K562 (cell line): ENCODE data around the gene PPP1R37. TPM values are rescaled to one million over a fixed set of nuclear protein-coding genes. Genes with fewer than 3 reads are reported as not detected.
A peak's percentile ranks its signal among the peaks of the same experiment; 100 is the strongest.

ENCODE experiments used
- HIVEP1 ChIP-seq: fragments of 250-450 bp; sonication (Bioruptor Pico); IDR thresholded peaks from 2 replicates; pipeline ENCODE4 v1.4.0; 2020; ENCODE audit warnings: mild to moderate bottlenecking
- KLF16 ChIP-seq: IDR thresholded peaks from 2 replicates; pipeline ENCODE4 v1.6.1; 2016; ENCODE audit warnings: antibody characterized with exemption
- LARP7 ChIP-seq: fragments of 450-650 bp; IDR thresholded peaks from 2 replicates; pipeline ENCODE4 v1.6.1; 2016
- MYC ChIP-seq, 2 experiments: fragments of 250-450 bp in 1 of 2; sonication (Bioruptor Pico) in 1 of 2; IDR thresholded peaks; 2 replicates each; pipeline versions ENCODE4 v1.5.1 to v1.6.1; 2012 to 2021; ENCODE audit warnings: low read depth in 2 of 2, borderline replicate concordance in 1 of 2, improper control_type of control experiment in 1 of 2, low read length in 1 of 2, mild to moderate bottlenecking in 1 of 2, moderate library complexity in 1 of 2
- PCBP2 ChIP-seq: fragments of 200-400 bp; formaldehyde crosslinking; IDR thresholded peaks from 2 replicates; pipeline ENCODE4 v1.6.1; 2018; ENCODE audit warnings: low read length, low read depth, mild to moderate bottlenecking, moderate library complexity; ENCODE audit not compliant: poor library complexity, severe bottlenecking
- RFX1 ChIP-seq: fragments of 450-650 bp; IDR thresholded peaks from 2 replicates; pipeline ENCODE4 v1.6.1; 2016; ENCODE audit warnings: mild to moderate bottlenecking, moderate library complexity
- VEZF1 ChIP-seq: fragments of 200-800 bp; sonication (Bioruptor generic); IDR thresholded peaks from 2 replicates; pipeline ENCODE4 v1.6.1; 2017; ENCODE audit warnings: missing genetic modification characterization, missing compliant biosample characterization
- ZBTB7A ChIP-seq: IDR thresholded peaks from 2 replicates; pipeline ENCODE4 v1.6.1; 2011; ENCODE audit warnings: low read depth, mild to moderate bottlenecking, low read length, moderate library complexity, borderline replicate concordance; ENCODE audit not compliant: control insufficient read depth
- ZNF79 ChIP-seq: fragments of 250-450 bp; sonication (Bioruptor Pico); IDR thresholded peaks from 2 replicates; pipeline ENCODE4 v1.4.0; 2020; ENCODE audit warnings: low read depth, mild to moderate bottlenecking, moderate library complexity
- polyA plus RNA-seq, 8 experiments: library from polyadenylated mRNA; depleted of rRNA in 4 of 8; stranded (reverse) in 5 of 8; unstranded in 3 of 8; fragments of >200 nt; fragmentation: Nextera tagmentation in 2 of 8; fragmentation: Illumina TruSeq in 1 of 8; extraction: Ambion mirVana in 2 of 8; extraction: Trizol in 1 of 8; gene quantifications; 2 replicates each; pipeline versions ENCODE4 v1.2.1 to v1.2.3, GENCODE V29; 2011 to 2014; ENCODE audit warnings: inconsistent platforms in 1 of 8, missing spikeins in 1 of 8
- total RNA-seq, 7 experiments: library from RNA; depleted of rRNA in 6 of 7; stranded (reverse); fragments of >200 nt in 6 of 7; fragmentation: Illumina TruSeq in 2 of 7; extraction: Trizol in 2 of 7; gene quantifications; 2 replicates each; pipeline versions ENCODE4 v1.2.1 to v1.2.3, GENCODE V29; 2011 to 2021; ENCODE audit warnings: low replicate concordance in 1 of 7
- TF ChIP-seq, protein P1 (sequence below): sonication (generic); formaldehyde crosslinking; IDR thresholded peaks from 2 replicates; pipeline ENCODE4 v1.8.0; 2023; ENCODE audit warnings: mild to moderate bottlenecking, missing genetic modification reagents
- TF ChIP-seq, protein P2 (sequence below): fragments of 250-450 bp; sonication (Bioruptor Pico); IDR thresholded peaks from 2 replicates; pipeline ENCODE4 v1.8.0; 2022; ENCODE audit warnings: moderate library complexity, mild to moderate bottlenecking, inconsistent platforms

The PPP1R37 gene
- total and polyA plus RNA-seq, 9 of the 15 experiments (the other 6 are each of a cell fraction or from before 2014, with no cell fraction given) = 0.04 to 20.3 (median 7.3) TPM

DNA sequence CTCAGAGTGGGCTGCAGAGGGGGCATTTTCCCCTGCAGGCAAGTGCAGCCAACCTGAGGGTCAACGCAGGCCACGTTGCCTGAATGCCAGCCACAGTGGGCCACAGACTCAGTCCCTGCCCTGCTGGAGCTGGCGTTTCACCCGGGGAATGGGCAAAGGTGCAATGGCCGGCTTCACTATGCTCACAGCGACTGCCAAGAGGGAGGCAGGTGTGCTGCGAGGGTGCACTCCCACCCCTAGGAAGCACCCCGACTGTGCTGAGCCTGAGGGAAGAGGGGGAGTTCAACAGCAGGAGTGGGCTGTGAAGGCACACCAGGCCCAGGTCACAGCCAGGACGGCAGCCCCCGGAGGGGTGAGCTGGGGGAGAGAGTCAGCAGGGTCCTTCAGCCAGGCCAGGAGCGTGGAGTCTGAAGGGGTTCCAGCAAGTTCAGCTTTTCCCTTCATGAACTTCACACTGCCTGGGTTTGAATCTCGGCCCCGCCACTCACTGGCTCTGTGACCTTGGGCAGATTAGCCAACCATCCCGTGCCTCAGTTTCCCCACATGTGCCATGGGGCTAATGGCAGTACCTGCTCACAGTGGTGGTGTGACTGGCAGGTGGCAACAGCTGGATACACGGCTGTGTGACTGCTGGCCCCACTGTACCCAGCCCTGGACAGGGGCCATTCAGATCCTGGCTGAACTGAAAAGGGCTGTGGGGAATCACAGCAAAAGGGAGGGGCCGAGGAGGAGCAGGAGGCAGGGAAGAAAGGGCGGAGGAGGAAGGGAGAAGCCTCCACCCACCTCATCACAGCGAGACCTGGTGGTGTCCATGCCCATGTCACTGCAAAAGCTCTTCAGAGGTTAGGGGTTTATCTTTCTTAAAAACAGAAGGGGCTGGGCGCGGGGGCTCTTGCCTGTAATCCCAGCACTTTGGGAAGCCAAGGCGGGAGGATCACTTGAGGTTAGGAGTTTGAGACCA is 77.4 kb downstream of the PPP1R37 start (continued):
- TF ChIP-seq, protein P1, sequence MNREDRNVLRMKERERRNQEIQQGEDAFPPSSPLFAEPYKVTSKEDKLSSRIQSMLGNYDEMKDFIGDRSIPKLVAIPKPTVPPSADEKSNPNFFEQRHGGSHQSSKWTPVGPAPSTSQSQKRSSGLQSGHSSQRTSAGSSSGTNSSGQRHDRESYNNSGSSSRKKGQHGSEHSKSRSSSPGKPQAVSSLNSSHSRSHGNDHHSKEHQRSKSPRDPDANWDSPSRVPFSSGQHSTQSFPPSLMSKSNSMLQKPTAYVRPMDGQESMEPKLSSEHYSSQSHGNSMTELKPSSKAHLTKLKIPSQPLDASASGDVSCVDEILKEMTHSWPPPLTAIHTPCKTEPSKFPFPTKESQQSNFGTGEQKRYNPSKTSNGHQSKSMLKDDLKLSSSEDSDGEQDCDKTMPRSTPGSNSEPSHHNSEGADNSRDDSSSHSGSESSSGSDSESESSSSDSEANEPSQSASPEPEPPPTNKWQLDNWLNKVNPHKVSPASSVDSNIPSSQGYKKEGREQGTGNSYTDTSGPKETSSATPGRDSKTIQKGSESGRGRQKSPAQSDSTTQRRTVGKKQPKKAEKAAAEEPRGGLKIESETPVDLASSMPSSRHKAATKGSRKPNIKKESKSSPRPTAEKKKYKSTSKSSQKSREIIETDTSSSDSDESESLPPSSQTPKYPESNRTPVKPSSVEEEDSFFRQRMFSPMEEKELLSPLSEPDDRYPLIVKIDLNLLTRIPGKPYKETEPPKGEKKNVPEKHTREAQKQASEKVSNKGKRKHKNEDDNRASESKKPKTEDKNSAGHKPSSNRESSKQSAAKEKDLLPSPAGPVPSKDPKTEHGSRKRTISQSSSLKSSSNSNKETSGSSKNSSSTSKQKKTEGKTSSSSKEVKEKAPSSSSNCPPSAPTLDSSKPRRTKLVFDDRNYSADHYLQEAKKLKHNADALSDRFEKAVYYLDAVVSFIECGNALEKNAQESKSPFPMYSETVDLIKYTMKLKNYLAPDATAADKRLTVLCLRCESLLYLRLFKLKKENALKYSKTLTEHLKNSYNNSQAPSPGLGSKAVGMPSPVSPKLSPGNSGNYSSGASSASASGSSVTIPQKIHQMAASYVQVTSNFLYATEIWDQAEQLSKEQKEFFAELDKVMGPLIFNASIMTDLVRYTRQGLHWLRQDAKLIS (CRISPR knock-in tag) = no peak
- TF ChIP-seq HIVEP1 (CRISPR knock-in tag) (no peak), LARP7 (no peak), KLF16 (no peak), MYC (IDR thresholded peaks at IDR 0.05; ENCODE audit: low read depth, low read length) (0 out of 2 replicates have a peak, but pooled peaks have one; percentile 3), MYC (CRISPR knock-in tag; IDR thresholded peaks at IDR 0.05; ENCODE audit: borderline replicate concordance, low read depth) (no peak), ZNF79 (no peak), VEZF1 (CRISPR knock-in tag) (peak; percentile 38; the same call in 1 of the 2 replicates), PCBP2 (no peak), ZBTB7A (0 out of 2 replicates have a peak, but pooled peaks have one; percentile 10), RFX1 (no peak)
- TF ChIP-seq, protein P2, sequence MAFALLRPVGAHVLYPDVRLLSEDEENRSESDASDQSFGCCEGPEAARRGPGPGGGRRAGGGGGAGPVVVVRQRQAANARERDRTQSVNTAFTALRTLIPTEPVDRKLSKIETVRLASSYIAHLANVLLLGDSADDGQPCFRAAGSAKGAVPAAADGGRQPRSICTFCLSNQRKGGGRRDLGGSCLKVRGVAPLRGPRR (CRISPR knock-in tag) = no peak
